HG03457 (cell line): ENCODE results near the gene AGO1.

Experiments
- ATAC-seq: cut with Tn5 transposase; IDR thresholded peaks from one replicate; pipeline ENCODE4 v1.9.1; 2021; ENCODE audit warnings: moderate number of reproducible peaks; ENCODE audit not compliant: unreplicated experiment

The AGO1 gene

DNA sequence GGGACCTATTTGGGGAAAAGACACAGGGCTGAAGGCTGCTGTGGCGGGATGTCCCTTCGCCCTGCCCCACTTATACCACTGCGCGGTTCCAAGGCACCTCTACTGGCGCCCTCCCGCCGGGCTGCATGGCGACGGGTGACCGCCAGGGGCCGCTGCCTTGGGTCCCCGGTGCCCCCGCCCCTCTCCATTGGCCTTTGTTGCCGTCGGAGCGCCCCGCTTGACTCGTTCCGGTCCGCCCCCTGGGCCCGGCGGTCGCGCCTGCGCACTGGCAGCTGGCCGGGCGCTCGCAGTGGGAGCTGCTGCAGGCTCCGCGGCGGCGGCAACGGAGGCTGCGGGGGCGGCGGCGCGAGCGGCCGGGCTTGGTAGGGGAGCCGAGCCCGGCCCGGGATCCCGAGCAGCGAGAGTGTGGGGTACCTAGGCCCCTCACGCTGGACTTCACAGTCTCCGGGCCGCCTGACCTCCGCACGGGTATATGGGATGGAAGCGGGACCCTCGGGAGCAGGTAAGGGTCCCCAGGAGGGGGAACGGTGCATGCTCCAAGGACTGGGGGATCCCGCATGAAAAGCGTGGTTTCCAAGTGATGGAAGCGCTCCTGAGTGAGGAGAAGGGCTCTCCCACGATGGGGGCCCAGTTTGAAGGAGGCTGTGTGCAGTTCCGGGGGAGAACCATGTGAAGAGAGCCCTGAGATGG lies at the start of gene AGO1:
Gene AGO1 (plus strand): TSS at position 265 of the 690 bp plus-strand sequence. CDS start 213 bp downstream, at position 478.
- peak; percentile 83 for ATAC-seq

GRCh38 chr1:35833395-35833794 lies 49.6 kb upstream of the AGO1 start:
- ATAC-seq, result no peak

DNA sequence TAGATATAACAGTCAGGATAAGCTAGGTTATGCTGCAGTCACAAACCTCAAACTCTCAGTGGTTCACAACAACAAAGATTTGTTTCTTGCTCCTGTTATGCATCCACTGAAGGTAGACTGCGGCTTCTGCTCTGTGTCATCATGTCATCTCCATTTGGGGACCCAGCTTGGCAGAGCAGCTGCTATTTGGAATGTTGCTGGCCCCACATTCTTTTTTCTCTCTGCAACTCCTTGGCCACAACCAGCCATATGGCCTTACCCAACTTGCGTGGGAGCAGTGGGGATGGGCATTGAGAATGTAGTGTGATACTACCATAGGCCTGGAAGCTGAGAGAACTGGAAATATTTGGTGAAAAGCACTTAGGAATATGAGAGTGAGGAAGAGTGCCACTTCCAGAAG lies 48.8 kb upstream of the AGO1 start:
- no peak for ATAC-seq

DNA sequence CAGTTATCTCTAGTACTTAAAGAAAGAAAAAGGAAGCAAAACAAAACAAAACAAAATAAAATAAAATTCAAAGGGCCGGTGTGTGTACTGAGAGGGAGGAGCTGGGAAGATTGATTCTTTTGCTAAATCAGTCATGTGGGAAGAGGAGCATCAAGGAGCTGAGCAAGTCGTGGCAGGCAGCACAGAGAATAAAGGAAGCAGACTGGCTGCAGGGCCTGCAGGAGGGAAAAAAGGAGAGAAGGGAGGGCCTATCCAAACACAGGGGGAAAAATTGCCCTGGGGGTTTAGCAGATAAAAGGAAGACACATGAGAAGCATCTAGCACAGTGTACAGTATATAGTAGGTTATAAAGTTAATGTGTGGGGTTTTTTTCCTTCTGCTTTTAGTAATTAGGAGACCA lies 47.6 kb upstream of the AGO1 start:
- ATAC-seq, result no peak

DNA sequence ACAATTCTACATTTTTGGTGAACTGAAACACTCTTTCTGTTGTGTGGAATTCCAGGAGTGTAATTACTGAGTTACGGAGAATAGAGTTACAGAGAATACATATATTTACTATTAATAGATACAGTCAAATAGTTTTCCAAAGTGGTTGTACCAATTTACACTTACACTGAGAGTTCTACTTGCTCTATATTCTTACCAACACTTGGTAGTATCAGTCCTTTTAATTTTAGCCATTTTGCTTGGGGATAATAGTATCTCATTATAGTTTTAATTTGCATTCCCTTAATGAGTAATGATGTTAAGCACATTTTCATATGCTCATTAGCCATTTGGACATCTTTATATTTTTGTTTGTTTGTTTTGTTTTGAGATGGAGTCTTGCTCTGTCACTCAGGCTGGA lies 46.3 kb upstream of the AGO1 start:
- ATAC-seq, result no peak

DNA sequence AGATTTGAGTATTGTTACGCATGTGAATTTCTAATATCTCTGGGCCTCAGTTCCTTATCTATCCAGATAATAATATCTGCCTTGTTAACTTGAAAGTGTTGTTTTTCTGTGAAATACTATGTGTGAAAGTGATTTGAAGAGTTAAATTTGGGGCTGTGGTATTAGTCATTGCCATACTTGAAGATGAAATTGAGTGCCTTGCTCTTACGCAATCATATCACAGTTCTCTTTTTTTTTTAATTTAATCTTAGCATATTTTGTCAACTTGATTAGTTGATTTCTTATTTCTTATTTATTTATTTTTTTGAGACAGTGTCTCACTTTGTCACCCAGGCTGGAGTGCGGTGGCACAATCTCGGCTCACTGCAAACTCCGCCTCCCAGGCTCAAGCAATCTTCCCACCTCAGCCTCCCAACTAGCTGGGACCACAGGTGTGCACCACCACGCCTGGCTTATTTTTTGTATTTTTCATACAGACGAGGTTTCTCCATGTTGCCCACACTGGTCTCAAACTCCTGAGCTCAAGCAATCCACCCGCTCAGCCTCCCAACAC lies 44.2 kb upstream of the AGO1 start:
- no peak for ATAC-seq

DNA sequence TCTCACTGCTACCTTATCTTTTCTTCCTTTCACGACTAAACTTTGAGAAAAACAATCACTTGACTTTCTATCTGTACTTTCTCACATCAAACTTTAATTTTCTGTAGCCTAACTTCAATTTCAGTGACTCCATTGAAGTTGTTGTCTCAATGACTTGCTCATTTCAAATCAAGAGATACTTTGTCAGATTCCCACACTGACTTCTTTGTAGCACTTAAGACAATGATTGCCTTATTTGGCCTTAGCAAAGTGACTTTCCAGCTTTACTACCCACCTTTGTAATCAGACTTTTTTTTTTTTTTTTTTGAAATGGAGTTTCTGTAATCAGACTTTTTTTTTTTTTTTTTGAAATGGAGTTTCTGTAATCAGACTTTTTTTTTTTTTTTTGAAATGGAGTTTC lies 38.2 kb upstream of the AGO1 start:
- no peak for ATAC-seq

DNA sequence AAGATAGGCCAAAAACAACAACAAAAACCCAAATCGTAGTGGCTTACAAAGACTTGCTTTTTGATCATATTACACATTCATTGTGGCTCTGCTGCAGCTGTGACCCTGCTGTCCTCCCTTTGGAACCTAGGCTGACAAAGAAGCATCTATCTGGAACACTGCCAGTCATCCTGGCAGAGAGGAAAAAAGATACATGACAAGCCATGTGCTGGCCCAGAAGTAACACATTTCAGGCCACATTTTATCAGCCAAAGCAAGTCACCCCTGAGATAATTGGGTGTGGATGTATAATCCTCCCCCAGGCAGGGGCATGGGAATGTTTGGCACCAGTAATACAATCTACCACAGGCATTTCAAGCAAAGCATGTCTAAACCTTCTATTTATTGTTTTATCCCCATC lies 37.2 kb upstream of the AGO1 start:
- ATAC-seq, result no peak

- ATAC-seq, result no peak
Observed at GRCh38 chr1:35847935-35848565, 35.0 kb upstream of the AGO1 start.

- ATAC-seq, result no peak
Observed at GRCh38 chr1:35850051-35850450, 33.0 kb upstream of the AGO1 start.

DNA sequence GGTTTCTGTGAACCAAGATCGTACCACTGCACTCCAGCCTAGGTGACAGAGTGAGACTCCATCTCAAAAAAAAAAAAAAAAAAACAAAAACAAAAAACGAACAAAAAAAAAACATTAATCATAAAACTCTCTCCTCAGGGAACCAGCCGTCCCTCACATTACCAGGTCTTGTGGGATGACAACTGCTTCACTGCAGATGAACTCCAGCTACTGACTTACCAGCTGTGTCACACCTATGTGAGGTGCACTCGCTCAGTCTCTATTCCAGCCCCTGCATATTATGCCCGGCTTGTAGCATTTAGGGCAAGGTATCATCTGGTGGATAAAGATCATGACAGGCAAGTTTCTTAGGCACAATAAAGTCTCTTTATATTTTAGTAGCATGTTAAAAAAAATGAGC lies 32.3 kb upstream of the AGO1 start:
- ATAC-seq, result no peak

- ATAC-seq, result no peak
Observed at GRCh38 chr1:35851132-35851869, 31.7 kb upstream of the AGO1 start.

DNA sequence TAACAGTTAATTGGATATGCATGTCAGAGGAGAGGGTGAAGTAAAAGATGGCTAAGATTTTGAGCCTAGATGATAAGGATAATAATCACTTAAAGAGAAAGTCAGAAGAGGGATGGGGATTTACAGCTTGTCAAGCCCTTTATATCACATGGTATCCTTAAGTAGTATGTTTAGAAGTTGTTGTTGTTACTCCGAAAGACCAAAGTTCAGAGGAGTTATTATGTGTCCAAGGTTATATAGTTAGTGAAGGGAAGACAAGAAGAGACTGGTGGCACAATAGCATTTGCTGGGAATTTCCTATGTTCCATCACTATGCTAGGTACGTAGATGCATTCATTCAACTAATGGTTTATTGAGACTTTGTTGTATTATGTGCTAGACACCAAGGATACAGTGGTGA lies 30.8 kb upstream of the AGO1 start:
- ATAC-seq, result no peak

DNA sequence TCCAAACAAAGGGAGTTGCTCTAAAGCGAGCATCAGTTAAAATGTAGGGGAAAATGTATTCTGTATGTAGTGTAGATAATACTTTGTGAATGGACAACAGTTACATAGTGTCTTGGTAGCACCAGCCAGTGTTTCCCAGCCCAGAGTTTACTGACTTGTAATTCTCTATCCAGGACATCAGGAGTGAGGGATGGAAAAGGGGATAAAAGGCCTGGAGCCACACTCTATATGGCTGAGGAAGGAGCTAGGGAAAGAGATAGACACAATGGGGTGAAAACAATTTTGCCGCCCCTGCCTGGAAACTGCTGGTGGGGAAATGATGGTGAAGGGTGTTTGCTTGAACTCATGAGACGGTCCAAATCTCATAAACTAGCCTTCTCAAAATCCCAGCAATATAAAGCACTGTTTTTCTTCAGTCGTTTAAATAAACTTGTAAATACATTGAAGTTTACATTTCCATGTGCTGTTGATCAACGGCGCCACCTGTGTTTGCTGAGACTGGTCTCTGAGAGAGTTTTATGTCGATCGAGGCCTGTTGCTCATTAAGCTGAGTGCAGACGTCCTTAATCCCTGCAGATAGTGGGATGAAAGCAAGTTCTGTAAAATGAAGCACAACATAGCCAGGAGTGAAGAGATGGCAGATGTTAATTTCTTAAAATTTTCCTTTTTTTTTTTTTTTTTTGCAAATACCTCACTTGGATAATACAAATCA lies 27.9 kb upstream of the AGO1 start:
- ATAC-seq, result no peak

GRCh38 chr1:35856964-35857363 lies 26.0 kb upstream of the AGO1 start:
- ATAC-seq, result no peak

GRCh38 chr1:35857830-35858229 lies 25.2 kb upstream of the AGO1 start:
- ATAC-seq, result no peak

GRCh38 chr1:35860696-35861095 lies 22.3 kb upstream of the AGO1 start:
- ATAC-seq, result no peak

- no peak for ATAC-seq
Observed at GRCh38 chr1:35863136-35863535, 19.9 kb upstream of the AGO1 start.

- no peak for ATAC-seq
Observed at GRCh38 chr1:35863881-35864625, 19.0 kb upstream of the AGO1 start.

DNA sequence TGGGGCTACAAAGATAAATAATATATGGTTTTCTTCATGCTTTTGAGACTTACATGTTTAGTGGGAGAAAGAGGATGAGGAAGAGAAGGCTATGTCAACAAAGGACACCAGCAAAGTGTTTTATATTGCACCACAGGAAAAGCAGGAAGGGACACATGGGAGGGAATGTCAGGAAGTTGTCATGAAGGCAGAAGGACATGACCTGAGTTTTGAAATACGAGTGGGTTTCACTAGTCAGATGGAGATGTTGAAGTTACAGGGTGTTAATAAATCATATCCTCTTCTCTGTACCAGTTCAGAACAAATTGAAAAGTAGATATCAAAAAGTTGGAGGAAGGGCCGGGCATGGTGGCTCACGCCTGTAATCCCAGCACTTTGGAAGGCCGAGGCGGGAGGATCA lies 18.2 kb upstream of the AGO1 start:
- no peak for ATAC-seq

DNA sequence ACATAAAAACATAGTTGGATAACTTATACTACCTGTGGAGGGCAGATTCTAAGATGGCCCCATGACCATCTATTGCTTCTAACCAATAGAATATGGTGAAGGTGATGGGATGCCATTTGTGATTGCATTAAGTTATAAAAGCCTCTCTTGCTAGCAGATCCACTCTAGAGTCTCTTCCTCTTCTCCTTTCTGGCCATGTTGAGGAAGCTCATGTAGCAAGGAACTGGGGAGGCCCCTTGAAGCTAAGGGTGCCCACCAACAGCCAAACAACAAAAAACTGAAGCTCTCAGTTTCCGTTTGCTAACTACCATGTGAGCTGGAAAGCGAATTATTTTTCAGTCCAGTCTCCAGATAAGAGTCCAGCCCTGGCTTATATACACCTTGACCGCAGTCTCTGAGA lies 16.0 kb upstream of the AGO1 start:
- no peak for ATAC-seq
